B cell (primary cell): Measurements from ENCODE around the gene PHRF1. TPM values are rescaled to one million over a fixed set of nuclear protein-coding genes. Genes with fewer than 3 reads are reported as not detected.

Source experiments
- ATAC-seq: fragments of 200-7000 bp; cut with Tn5 transposase; one replicate; pipeline ENCODE4 v1.10.0; 2021; ENCODE audit warnings: low read depth, mild to moderate bottlenecking, moderate number of reproducible peaks, moderate library complexity
- CTCF ChIA-PET: fragments of 350-600 bp; sonication (Branson Sonifier 250); formaldehyde crosslinking; loops from one replicate; lab custom pipeline; 2021; ENCODE audit warnings: antibody characterized with exemption, inconsistent platforms; lab: Charles Lee
- POLR2A ChIA-PET: fragments of 350-600 bp; sonication (Branson Sonifier 250); formaldehyde crosslinking; loops from one replicate; lab custom pipeline; 2021; ENCODE audit warnings: antibody characterized with exemption; lab: Charles Lee
- DNase-seq: peaks from one replicate; pipeline ENCODE4 v3.0.0; 2013
- H2AFZ ChIP-seq: 2 replicates; pipeline ENCODE4 v1.6.1; 2012; ENCODE audit warnings: mild to moderate bottlenecking, low read depth, low read length; ENCODE audit not compliant: insufficient read depth, poor library complexity, severe bottlenecking
- H3K27ac ChIP-seq, 2 donors: 1 replicate in 1 of 2; 2 replicates in 1 of 2; pipeline ENCODE4 v1.5.1; 2012 to 2013; ENCODE audit warnings: low read length in 2 of 2, mild to moderate bottlenecking in 2 of 2, moderate library complexity in 1 of 2
- H3K27me3 ChIP-seq, 4 experiments: fragments of 200-600 bp in 1 of 4; sonication (generic) in 1 of 4; replicated peaks in 1 of 4; 1 replicate in 2 of 4; 2 replicates in 2 of 4; pipeline versions ENCODE4 v1.6.1 to v1.7.0; 2013 to 2016; ENCODE audit warnings: low read length in 3 of 4, mild to moderate bottlenecking in 2 of 4, mixed read lengths in 1 of 4, moderate library complexity in 1 of 4; ENCODE audit not compliant: insufficient read depth in 4 of 4, control insufficient read depth in 3 of 4; ENCODE audit errors: control extremely low read depth in 1 of 4
- H3K36me3 ChIP-seq, 2 experiments: replicated peaks in 1 of 2; 1 replicate in 1 of 2; 2 replicates in 1 of 2; pipeline versions ENCODE4 v1.6.1 to v1.7.1; 2013; ENCODE audit warnings: low read length in 1 of 2; ENCODE audit not compliant: insufficient read depth in 2 of 2, control insufficient read depth in 1 of 2; ENCODE audit errors: control extremely low read depth in 1 of 2, extremely low read depth in 1 of 2
- H3K4me1 ChIP-seq, 2 donors: fragments of 200-600 bp in 1 of 2; sonication (generic) in 1 of 2; 1 replicate in 1 of 2; 2 replicates in 1 of 2; pipeline versions ENCODE4 v1.5.1 to v1.6.1; 2013 to 2017; ENCODE audit warnings: low read length in 2 of 2; ENCODE audit not compliant: control insufficient read depth in 2 of 2, insufficient read depth in 2 of 2
- H3K4me2 ChIP-seq: replicated peaks from 2 replicates; pipeline ENCODE3; 2012; ENCODE audit warnings: mild to moderate bottlenecking, low read depth, low read length; ENCODE audit not compliant: poor library complexity, severe bottlenecking
- H3K4me3 ChIP-seq, 5 experiments: fragments of 200-600 bp in 1 of 5; sonication (generic) in 1 of 5; 1 replicate in 3 of 5; 2 replicates in 2 of 5; pipeline versions ENCODE4 v1.5.1 to v1.7.0; 2011 to 2016; ENCODE audit warnings: low read length in 4 of 5, mild to moderate bottlenecking in 4 of 5, low read depth in 2 of 5, control low read depth in 1 of 5, moderate library complexity in 1 of 5; ENCODE audit not compliant: insufficient read depth in 1 of 5; ENCODE audit errors: control extremely low read depth in 1 of 5, extremely low read depth in 1 of 5
- H3K79me2 ChIP-seq: fragments of 200-600 bp; sonication (generic); one replicate; pipeline ENCODE4 v1.6.0; 2016; ENCODE audit warnings: low read length; ENCODE audit not compliant: control insufficient read depth, insufficient read depth
- H3K9ac ChIP-seq: fragments of 200-600 bp; sonication (generic); 2 replicates; pipeline ENCODE4 v1.6.1; 2017; ENCODE audit warnings: mild to moderate bottlenecking, low read length, moderate library complexity
- H3K9me3 ChIP-seq, 3 donors: one replicate each; pipeline versions ENCODE4 v1.6.1 to v1.7.1; 2013; ENCODE audit warnings: low read length in 2 of 3; ENCODE audit not compliant: control insufficient read depth in 2 of 3, insufficient read depth in 1 of 3; ENCODE audit errors: control extremely low read depth in 1 of 3
- H4K20me1 ChIP-seq: 2 replicates; pipeline ENCODE4 v1.6.0; 2012; ENCODE audit warnings: mild to moderate bottlenecking, low read length; ENCODE audit not compliant: insufficient read depth, control insufficient read depth, poor library complexity, severe bottlenecking
- H3K27ac Mint-ChIP-seq: one replicate; pipeline ENCODE4 v1.8.0; 2021; ENCODE audit warnings: mixed read lengths
- H3K27me3 Mint-ChIP-seq: one replicate; pipeline ENCODE4 v1.8.0; 2021; ENCODE audit warnings: mixed read lengths
- H3K4me1 Mint-ChIP-seq: one replicate; pipeline ENCODE4 v1.8.0; 2021; ENCODE audit warnings: mixed read lengths
- H3K4me3 Mint-ChIP-seq: one replicate; pipeline ENCODE4 v1.8.0; 2021; ENCODE audit warnings: mixed read lengths
- H3K9me3 Mint-ChIP-seq: one replicate; pipeline ENCODE4 v1.8.0; 2022; ENCODE audit warnings: mixed read lengths; ENCODE audit not compliant: insufficient read depth
- CTCF ChIP-seq: fragments of 200-600 bp; IDR thresholded peaks from one replicate; pipeline ENCODE4 v1.8.0; 2022; ENCODE audit warnings: antibody characterized with exemption, mild to moderate bottlenecking
- EZH2 ChIP-seq: IDR thresholded peaks from 2 replicates; pipeline ENCODE4 v1.6.1; 2012; ENCODE audit warnings: borderline replicate concordance, low read depth, mild to moderate bottlenecking, moderate library complexity, low read length; ENCODE audit not compliant: insufficient read depth, poor library complexity, severe bottlenecking
- WGBS: methylation state at CpG from one replicate; pipeline ENCODE4 v1.1.5; 2013; ENCODE audit warnings: missing lambda C conversion rate; ENCODE audit not compliant: insufficient coverage; 5-methylcytosine and 5-hydroxymethylcytosine counted together
- intact Hi-C: fragments of 100-400 bp; cut with micrococcal nuclease; formaldehyde crosslinking; loops from one replicate; pipeline ENCODE4 v1.10.0; 2022
- polyA plus RNA-seq: library from polyadenylated mRNA; depleted of rRNA; stranded (reverse); fragments of >200 nt; gene quantifications from 2 replicates; pipeline ENCODE4 v1.2.3, GENCODE V29; 2012
- total RNA-seq, 2 donors: library from RNA; stranded (reverse); fragments of 120-200 nt in 1 of 2; gene quantifications; 1 replicate in 1 of 2; 2 replicates in 1 of 2; pipeline versions ENCODE4 v1.2.3 to v1.2.4, GENCODE V29; 2013 to 2022

The PHRF1 gene
- total and polyA plus RNA-seq, 2 donors (not counting 1 experiment from before 2014, with no cell fraction given) = 22.3 to 57.9 TPM

GRCh38 chr11:551131-551530 is 25.1 kb upstream of the PHRF1 start:
- H3K27ac Mint-ChIP-seq = no peak overlapping the region
- H3K4me2 ChIP-seq = no peak overlapping the region

More at GRCh38 chr11:551131-551530, 25.1 kb upstream of the PHRF1 start:
- H3K36me3 ChIP-seq = peaks cover 0 to 7% of the 10 kb centered on the region in 2 experiments
- peaks cover 11% of the 10 kb centered on the region for H4K20me1 ChIP-seq
- DNase-seq (no peak), ATAC-seq (no peak)
- intact Hi-C loops = no loop called here
- H3K4me3 ChIP-seq = no peak overlapping the region
- peaks cover 8 to 18% of the 10 kb centered on the region in 2 donors for H3K4me1 ChIP-seq
- peaks cover 0 to 5% (median 2%) of the 10 kb centered on the region in 4 experiments for H3K27me3 ChIP-seq
- Mint-ChIP-seq H3K4me1 (peaks cover 10% of the 10 kb centered on the region), H3K27me3 (no peaks in the 10 kb centered on the region), H3K4me3 (no peak overlapping the region), H3K9me3 (no peaks in the 10 kb centered on the region)
- H3K9ac ChIP-seq = no peak overlapping the region
- TF ChIP-seq CTCF (no peak), EZH2 (no peak)
- H3K79me2 ChIP-seq = no peaks in the 10 kb centered on the region
- ChIA-PET POLR2A (interaction anchor here (0.6 kb wide), 1 partner anchor 12 kb away, joined by 7 read pairs; no protein-coding TSS in a partner anchor), CTCF (interaction anchor here (0.5 to 1.0 kb wide), 2 partner anchors 172 to 346 kb away, joined by 3 to 6 read pairs; no protein-coding TSS in a partner anchor)
- no peaks in the 10 kb centered on the region for H3K9me3 ChIP-seq
- 91% methylated on average over 14 of the region's 16 CpGs for whole genome bisulfite sequencing
- no peak overlapping the region for H2AFZ ChIP-seq
- no peak overlapping the region for H3K27ac ChIP-seq
